Spleen (tissue), 11 donors: ENCODE results near the gene SPIRE1. TPM values are rescaled to one million over a fixed set of nuclear protein-coding genes. Genes with fewer than 3 reads are reported as not detected.
A peak's percentile ranks its signal among the peaks of the same experiment; 100 is the strongest.

Experiments used
- DNase-seq: peaks from one replicate; pipeline ENCODE4 v3.0.0-alpha.2; 2020
- H3K27ac ChIP-seq, 8 donors: fragments of 200-600 bp; sonication (generic) in 7 of 8; 1 replicate in 4 of 8; 2 replicates in 4 of 8; pipeline versions ENCODE4 v1.5.0 to v1.8.0; 2016 to 2021; ENCODE audit warnings: inconsistent platforms in 4 of 8, mild to moderate bottlenecking in 4 of 8, moderate library complexity in 1 of 8
- H3K27me3 ChIP-seq, 7 donors: fragments of 200-600 bp; sonication (generic) in 6 of 7; replicated peaks in 1 of 7; 1 replicate in 4 of 7; 2 replicates in 3 of 7; pipeline versions ENCODE4 v1.5.0 to v1.8.0; 2016 to 2021; ENCODE audit warnings: inconsistent platforms in 3 of 7, mild to moderate bottlenecking in 1 of 7
- H3K36me3 ChIP-seq, 6 donors: fragments of 200-600 bp; sonication (generic) in 5 of 6; 1 replicate in 4 of 6; 2 replicates in 2 of 6; pipeline versions ENCODE4 v1.5.0 to v1.8.0; 2016 to 2021; ENCODE audit warnings: inconsistent platforms in 2 of 6
- H3K4me1 ChIP-seq, 6 donors: fragments of 200-600 bp; sonication (generic) in 5 of 6; 1 replicate in 3 of 6; 2 replicates in 3 of 6; pipeline versions ENCODE4 v1.5.0 to v1.8.0; 2016 to 2021; ENCODE audit warnings: inconsistent platforms in 3 of 6
- H3K4me3 ChIP-seq, 8 donors: fragments of 200-600 bp; sonication (generic) in 7 of 8; 1 replicate in 4 of 8; 2 replicates in 4 of 8; pipeline versions ENCODE4 v1.5.0 to v1.8.0; 2016 to 2021; ENCODE audit warnings: inconsistent platforms in 4 of 8, mild to moderate bottlenecking in 4 of 8, moderate library complexity in 2 of 8
- H3K9me3 ChIP-seq, 8 donors: fragments of 200-600 bp; sonication (generic) in 7 of 8; 1 replicate in 4 of 8; 2 replicates in 4 of 8; pipeline versions ENCODE4 v1.5.0 to v1.8.0; 2016 to 2021; ENCODE audit warnings: inconsistent platforms in 4 of 8
- POLR2A ChIP-seq, 3 donors: fragments of 450-650 bp; IDR thresholded peaks; one replicate each; pipeline ENCODE4 v1.5.1; 2017; ENCODE audit warnings: antibody characterized with exemption in 3 of 3, mild to moderate bottlenecking in 1 of 3
- POLR2AphosphoS5 ChIP-seq, 3 donors: sonication (generic); formaldehyde crosslinking; IDR thresholded peaks; one replicate each; pipeline ENCODE4 v1.5.1; 2017; ENCODE audit warnings: antibody characterized with exemption in 3 of 3
- WGBS, 5 donors: extraction: QIAGEN DNeasy Blood & Tissue Kit in 3 of 5; methylation state at CpG; one replicate each; pipeline versions ENCODE4 v1.1.5 to v1.1.7; 2013 to 2018; 5-methylcytosine and 5-hydroxymethylcytosine counted together
- intact Hi-C: fragments of 100-400 bp; cut with DNase I; formaldehyde crosslinking; loops from one replicate; pipeline ENCODE4 v1.15.0; 2023; ENCODE audit warnings: low total_unique reads
- polyA plus RNA-seq, 3 donors: library from polyadenylated mRNA; stranded (reverse); fragments of 200-250 nt; gene quantifications; one replicate each; pipeline ENCODE4 v1.2.1, GENCODE V29; 2013
- small RNA-seq, 4 donors: library from RNA; depleted of rRNA; stranded (forward); fragments of <200 nt; gene quantifications; one replicate each; pipeline ENCODE3, GENCODE V24; 2016
- total RNA-seq, 7 donors: library from RNA; depleted of rRNA in 3 of 7; stranded (reverse); fragments of >200 nt in 3 of 7; fragmentation: NEBNext Ultra II Directional in 4 of 7; extraction: Animal tissue kit (Norgen Biotek cat#: 25700) in 4 of 7; gene quantifications; one replicate each; pipeline versions ENCODE4 v1.1.0 to v1.2.1, GENCODE V29; 2016 to 2021
- TF ChIP-seq, protein P1 (sequence below), 11 experiments: fragments of 200-600 bp in 7 of 11; fragments of 450-650 bp in 4 of 11; sonication (generic) in 4 of 11; IDR thresholded peaks in 8 of 11; conservative IDR thresholded peaks in 3 of 11; 1 replicate in 7 of 11; 2 replicates in 4 of 11; pipeline versions ENCODE4 v1.4.0 to v1.8.0; 2016 to 2021; ENCODE audit warnings: antibody characterized with exemption in 11 of 11, inconsistent platforms in 4 of 11, mild to moderate bottlenecking in 1 of 11
- donor health status: healthy with polysubstance abuse.
- donor health status: DM: no; HTN: no; CAD: no; lungs with moderate emphysema.
- donor health status: DM: no; HTN: no; CAD: no.
- donor health status: Bipolar disorder and iron deficiency.
- donor health status: healthy.
- donor health status: DM: no; HTN: no; CAD: no.
- donor health status: DM: yes; HTN: yes; CAD: no.

Gene SPIRE1
- total and polyA plus RNA-seq, 10 donors, result 1.4 to 19.4 (median 11.1) TPM

GRCh38 chr18:12398625-12399024 lies 259.3 kb downstream of the SPIRE1 start:
- intact Hi-C loops, result no loop called here
- no peak for DNase-seq
- H3K4me3 ChIP-seq, result no peak overlapping the region
- H3K27me3 ChIP-seq, result peaks cover 0 to 63% (median 0%) of the 10 kb centered on the region in 7 donors
- no peak for TF ChIP-seq POLR2AphosphoS5 (IDR thresholded peaks at IDR 0.05)
- TF ChIP-seq, protein P1, sequence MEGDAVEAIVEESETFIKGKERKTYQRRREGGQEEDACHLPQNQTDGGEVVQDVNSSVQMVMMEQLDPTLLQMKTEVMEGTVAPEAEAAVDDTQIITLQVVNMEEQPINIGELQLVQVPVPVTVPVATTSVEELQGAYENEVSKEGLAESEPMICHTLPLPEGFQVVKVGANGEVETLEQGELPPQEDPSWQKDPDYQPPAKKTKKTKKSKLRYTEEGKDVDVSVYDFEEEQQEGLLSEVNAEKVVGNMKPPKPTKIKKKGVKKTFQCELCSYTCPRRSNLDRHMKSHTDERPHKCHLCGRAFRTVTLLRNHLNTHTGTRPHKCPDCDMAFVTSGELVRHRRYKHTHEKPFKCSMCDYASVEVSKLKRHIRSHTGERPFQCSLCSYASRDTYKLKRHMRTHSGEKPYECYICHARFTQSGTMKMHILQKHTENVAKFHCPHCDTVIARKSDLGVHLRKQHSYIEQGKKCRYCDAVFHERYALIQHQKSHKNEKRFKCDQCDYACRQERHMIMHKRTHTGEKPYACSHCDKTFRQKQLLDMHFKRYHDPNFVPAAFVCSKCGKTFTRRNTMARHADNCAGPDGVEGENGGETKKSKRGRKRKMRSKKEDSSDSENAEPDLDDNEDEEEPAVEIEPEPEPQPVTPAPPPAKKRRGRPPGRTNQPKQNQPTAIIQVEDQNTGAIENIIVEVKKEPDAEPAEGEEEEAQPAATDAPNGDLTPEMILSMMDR (IDR thresholded peaks at IDR 0.05 in 8 of 11, conservative IDR thresholded peaks at IDR 0.05 in 3 of 11), result no peak
- TF ChIP-seq POLR2A (IDR thresholded peaks at IDR 0.05), result no peak
- no peaks in the 10 kb centered on the region for H3K36me3 ChIP-seq
- no peaks in the 10 kb centered on the region for H3K9me3 ChIP-seq
- WGBS, 5 donors, result 66 to 88% (median 72%) methylated on average over 5 of the region's 5 CpGs
- no peak overlapping the region for H3K27ac ChIP-seq
- no peaks in the 10 kb centered on the region for H3K4me1 ChIP-seq

GRCh38 chr18:12397793-12398192 lies 260.1 kb downstream of the SPIRE1 start:
- Histone ChIP-seq H3K36me3 (no peaks in the 10 kb centered on the region), H3K27me3 (peaks cover 0 to 55% (median 0%) of the 10 kb centered on the region in 7 donors), H3K4me1 (no peaks in the 10 kb centered on the region), H3K9me3 (no peaks in the 10 kb centered on the region), H3K27ac (no peak overlapping the region), H3K4me3 (no peak overlapping the region)
- no peak for TF ChIP-seq POLR2AphosphoS5 (IDR thresholded peaks at IDR 0.05)
- TF ChIP-seq POLR2A (IDR thresholded peaks at IDR 0.05), result no peak
- intact Hi-C loops, result no loop called here
- WGBS, 5 donors, result 86 to 97% (median 97%) methylated on average over 6 of the region's 6 CpGs
- DNase-seq, result peak; percentile 67

DNA sequence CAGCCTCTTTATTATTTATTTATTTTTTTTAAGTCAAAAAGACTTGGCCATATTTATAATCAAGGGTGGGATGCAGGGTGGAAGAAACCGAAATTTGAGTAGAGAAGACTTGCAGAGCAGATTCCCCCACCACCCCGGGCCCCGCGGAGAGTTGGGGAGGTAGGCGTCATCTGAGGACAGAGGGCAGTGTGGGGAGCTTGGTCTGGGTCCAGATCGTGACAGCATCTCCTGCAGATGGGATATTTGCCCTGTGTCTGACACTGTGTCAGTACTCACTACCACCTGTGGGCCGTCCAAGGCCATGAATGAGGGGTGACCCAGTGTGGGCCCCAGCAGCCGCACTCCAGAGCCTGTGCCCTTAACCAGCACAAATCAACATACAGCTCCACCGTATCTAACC lies 260.7 kb downstream of the SPIRE1 start:
- no peaks in the 10 kb centered on the region for H3K4me1 ChIP-seq
- DNase-seq, result peak; percentile 43
- H3K4me3 ChIP-seq, result no peak overlapping the region
- H3K27ac ChIP-seq, result no peak overlapping the region
- TF ChIP-seq POLR2A (IDR thresholded peaks at IDR 0.05) (no peak), POLR2AphosphoS5 (IDR thresholded peaks at IDR 0.05) (no peak)
- TF ChIP-seq, protein P1 (IDR thresholded peaks at IDR 0.05 in 8 of 11, conservative IDR thresholded peaks at IDR 0.05 in 3 of 11), result no peak
- H3K27me3 ChIP-seq, result peaks cover 0 to 49% (median 0%) of the 10 kb centered on the region in 7 donors
- WGBS, 5 donors, result 88 to 93% (median 88%) methylated on average over 7 to 9 of the region's 9 CpGs
- H3K36me3 ChIP-seq, result no peaks in the 10 kb centered on the region
- H3K9me3 ChIP-seq, result no peaks in the 10 kb centered on the region
- intact Hi-C loops, result no loop called here

Small RNAs within 50 kb of the gene (small RNA-seq; reads per million reads assigned to genes)
- 0 reads per million in 4 donors for gene RNU7-129P

Other genes with a start within 250 kb of the SPIRE1 start
- gene CEP76, start 44.6 kb upstream of the SPIRE1 start, total RNA-seq, result 10 to 100 TPM in 2 of 7 donors, 1 to 10 TPM in 5; 5.1 to 21.2 (median 7.2) TPM
- gene CEP76, start 44.6 kb upstream of the SPIRE1 start, polyA plus RNA-seq, result 1 to 10 TPM; 1.5 to 3.1 (median 2.3) TPM
- 10 to 100 TPM; 50.0 to 89.1 (median 66.0) TPM for gene PSMG2, start 44.9 kb upstream of the SPIRE1 start, total RNA-seq
- gene PSMG2, start 44.9 kb upstream of the SPIRE1 start, polyA plus RNA-seq, result 10 to 100 TPM; 75.6 to 98.6 (median 86.5) TPM
- 10 to 100 TPM; 55.0 to 92.1 (median 72.7) TPM for gene PTPN2, start 226.1 kb upstream of the SPIRE1 start, total RNA-seq
- gene PTPN2, start 226.1 kb upstream of the SPIRE1 start, polyA plus RNA-seq, result 10 to 100 TPM; 47.9 to 67.1 (median 54.5) TPM